Cerebellar nuclear complex (tissue), 1 donor: ENCODE data around the gene ARMS2.

ENCODE experiments used
- DNase-seq, 2 experiments: peaks; one replicate each; lab custom pipeline; 2025; lab: John Stamatoyannopoulos, UW

The ARMS2 gene

GRCh38 chr10:122454603-122455080 lies at the start of gene ARMS2:
TSS of gene ARMS2 (plus strand) at chr10:122454653. CDS start at chr10:122454728, 75 bp downstream.
- no peak for DNase-seq

GRCh38 chr10:122407375-122408125 lies 46.9 kb upstream of the ARMS2 start:
- DNase-seq = no peak

GRCh38 chr10:122413327-122413726 lies 41.1 kb upstream of the ARMS2 start:
- DNase-seq = no peak

GRCh38 chr10:122417667-122418066 lies 36.8 kb upstream of the ARMS2 start:
- DNase-seq = no peak

- no peak for DNase-seq
These were observed 35.4 kb upstream of the ARMS2 start for GRCh38 chr10:122419016-122419415.

- no peak for DNase-seq
These were observed 34.4 kb upstream of the ARMS2 start for GRCh38 chr10:122419876-122420623.

- DNase-seq = no peak
These were observed 33.8 kb upstream of the ARMS2 start for GRCh38 chr10:122420624-122421007.

- DNase-seq = no peak
These were observed 33.3 kb upstream of the ARMS2 start for GRCh38 chr10:122421054-122421625.

- DNase-seq = no peak
These were observed 32.7 kb upstream of the ARMS2 start for GRCh38 chr10:122421742-122422141.

- DNase-seq = no peak
These were observed 32.0 kb upstream of the ARMS2 start for GRCh38 chr10:122422266-122422989.

GRCh38 chr10:122424059-122424458 lies 30.4 kb upstream of the ARMS2 start:
- no peak for DNase-seq

- DNase-seq = no peak
These were observed 27.6 kb upstream of the ARMS2 start for GRCh38 chr10:122426829-122427228.

GRCh38 chr10:122427280-122427679 lies 27.2 kb upstream of the ARMS2 start:
- DNase-seq = no peak

- no peak for DNase-seq
These were observed 19.1 kb upstream of the ARMS2 start for GRCh38 chr10:122435212-122435827.

- DNase-seq = no peak
These were observed 12.5 kb upstream of the ARMS2 start for GRCh38 chr10:122441961-122442360.

GRCh38 chr10:122445469-122445868 lies 9.0 kb upstream of the ARMS2 start:
- DNase-seq = no peak

GRCh38 chr10:122445904-122446303 lies 8.5 kb upstream of the ARMS2 start:
- no peak for DNase-seq

GRCh38 chr10:122446668-122447423 lies 7.6 kb upstream of the ARMS2 start:
- no peak for DNase-seq

GRCh38 chr10:122448600-122448999 lies 5.9 kb upstream of the ARMS2 start:
- no peak for DNase-seq

GRCh38 chr10:122449153-122449552 lies 5.3 kb upstream of the ARMS2 start:
- DNase-seq = no peak
